Raji (cell line): Measurements from ENCODE around the gene DOCK8.
"Not testable (repeated sequence)": the region's sequence is repeated elsewhere in the genome, so short reads cannot be mapped to it uniquely, and the experiment has no call there.

ENCODE experiments used
- POLR2A ChIP-seq: IDR thresholded peaks from 2 replicates; pipeline ENCODE4 v1.6.1; 2011; ENCODE audit warnings: low read depth, low read length, control low read depth; ENCODE audit not compliant: insufficient read depth

The DOCK8 gene

DNA sequence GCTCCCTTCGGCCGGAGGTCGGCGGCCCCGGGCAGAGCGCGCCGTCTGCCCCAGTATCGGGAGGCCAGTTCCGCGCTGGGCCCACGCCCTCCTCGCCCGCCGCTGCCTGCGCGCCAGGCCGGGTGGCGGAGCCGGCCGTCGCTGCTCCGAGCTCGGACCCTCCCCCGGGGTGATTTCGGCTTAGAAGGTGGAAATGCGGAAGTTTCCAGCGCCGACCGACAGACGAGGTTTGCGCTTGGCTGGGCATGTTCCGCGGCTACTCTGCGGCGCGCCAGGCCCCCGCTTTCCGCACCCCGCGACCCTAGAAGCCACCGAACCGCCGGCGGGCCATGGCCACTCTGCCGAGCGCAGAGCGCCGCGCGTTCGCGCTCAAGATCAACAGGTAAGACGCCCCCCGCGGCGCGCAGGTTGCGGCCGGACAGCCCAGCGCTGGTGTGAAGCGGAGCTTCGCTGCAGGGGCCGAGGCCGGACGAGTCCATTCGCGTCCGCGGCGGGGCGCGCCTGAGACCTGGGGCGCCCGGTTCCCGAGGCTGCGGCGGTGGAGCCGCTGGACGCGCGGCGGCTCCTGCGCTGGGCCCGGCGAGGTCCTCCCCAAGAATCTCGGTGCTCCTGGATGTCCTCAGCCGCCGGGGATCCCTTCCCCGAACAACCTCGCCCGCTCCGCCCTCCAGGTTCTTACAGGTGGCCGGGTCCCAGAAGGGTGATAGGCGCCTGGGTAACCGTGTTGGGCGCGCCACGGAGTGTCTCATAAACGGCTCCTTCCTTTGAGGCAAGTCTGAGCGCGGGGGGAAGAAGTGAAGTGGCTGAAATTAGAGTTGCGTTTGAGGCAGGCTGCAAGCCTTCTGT is at the start of gene DOCK8:
DOCK8 (plus strand) TSS at position 218 of the 846 bp plus-strand sequence; CDS start at position 330, 112 bp downstream.
- no peak for TF ChIP-seq POLR2A

DNA sequence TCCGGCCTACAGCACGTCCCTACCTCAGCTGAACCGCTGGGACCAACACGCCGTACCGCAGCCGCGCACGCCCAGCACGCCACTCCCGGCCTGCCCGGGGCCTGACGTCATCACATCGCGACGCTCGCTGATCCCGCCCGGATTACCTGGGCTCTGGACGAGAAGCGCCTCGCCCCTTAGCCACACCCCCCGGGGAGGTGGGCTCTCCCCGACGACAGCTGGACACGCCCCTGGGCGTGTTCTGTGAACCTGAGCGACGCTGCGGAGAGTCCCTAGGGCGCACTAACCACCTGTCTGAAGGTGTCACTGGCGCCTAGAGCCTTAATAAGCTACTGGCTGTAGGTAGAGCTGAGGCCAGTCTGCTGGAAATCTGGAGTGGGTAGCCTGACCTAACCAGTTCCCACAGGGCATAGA is 35.7 kb upstream of the DOCK8 start, which contains the start of gene ZNG1A:
ZNG1A (minus strand) TSS at position 87 of the 414 bp plus-strand sequence. CDS start 87 bp downstream, outside the sequence.
- not testable (repeated sequence) for TF ChIP-seq POLR2A

DNA sequence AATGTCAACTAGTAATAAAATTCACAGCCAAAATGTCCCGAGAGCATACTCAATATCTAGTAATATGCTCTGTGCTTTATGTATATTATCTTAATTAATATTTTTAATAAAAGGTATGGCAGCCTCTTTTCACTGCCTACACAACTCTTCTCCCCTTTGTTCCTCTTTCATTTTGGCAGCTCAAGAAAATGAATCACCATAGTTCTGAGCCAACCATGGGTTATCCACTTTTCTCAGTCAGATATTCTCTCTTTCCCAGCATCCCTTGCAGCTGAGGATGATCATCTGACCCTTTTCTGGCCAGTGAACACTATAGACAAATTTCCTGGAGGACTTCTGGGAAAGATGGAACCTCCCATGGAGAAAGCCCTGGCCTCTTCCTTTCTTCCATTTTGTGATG is 8.2 kb upstream of the DOCK8 start:
- TF ChIP-seq POLR2A = no peak

DNA sequence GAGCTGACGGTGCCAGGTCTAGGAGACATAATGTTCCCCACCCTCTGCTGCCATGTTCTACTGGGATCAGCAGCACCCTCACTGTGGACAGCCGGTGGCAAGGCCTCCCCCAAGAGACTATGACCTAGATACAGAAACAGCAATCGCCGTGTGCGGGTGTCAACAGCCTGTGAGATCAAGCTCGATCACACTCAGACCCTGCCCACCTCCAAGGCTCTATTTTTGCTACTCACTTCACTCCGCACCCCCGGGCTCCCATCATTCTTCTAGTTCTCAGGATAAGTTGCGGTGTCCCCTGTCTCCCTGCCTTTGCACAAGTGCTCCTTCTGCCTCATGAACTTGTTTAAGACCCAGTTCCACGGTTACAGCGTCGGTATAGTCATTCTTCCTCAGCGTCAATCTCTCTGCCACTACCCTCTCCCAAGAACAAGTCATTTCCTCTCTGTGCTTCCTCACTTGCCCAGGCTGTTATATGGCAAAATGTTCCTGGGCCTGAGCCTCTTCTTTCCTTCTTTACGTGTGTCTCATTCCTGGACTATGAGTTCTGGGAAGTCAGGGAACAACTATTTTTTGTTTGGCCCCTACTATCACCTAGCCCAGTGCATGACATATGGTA is 5.4 kb upstream of the DOCK8 start:
- no peak for TF ChIP-seq POLR2A

DNA sequence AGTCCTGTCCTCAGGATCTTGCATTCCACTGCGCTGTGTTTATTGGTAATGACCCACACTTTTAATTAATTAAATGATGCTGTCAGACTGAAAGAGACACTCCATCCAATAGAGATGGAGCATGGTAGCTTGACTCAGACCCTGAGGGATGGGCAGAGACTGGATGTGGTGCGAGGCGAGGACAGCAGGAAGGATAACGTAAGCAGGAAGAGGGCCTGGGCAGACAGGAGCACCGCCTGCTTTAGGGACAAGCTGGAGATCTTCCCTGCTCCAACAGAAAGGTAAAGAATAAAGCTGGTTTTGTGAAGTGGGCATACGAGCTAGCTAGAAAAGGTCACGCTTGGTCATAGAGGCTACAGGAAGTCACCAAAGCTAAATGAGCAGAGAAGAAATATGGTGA is 3.6 kb upstream of the DOCK8 start:
- no peak for TF ChIP-seq POLR2A

DNA sequence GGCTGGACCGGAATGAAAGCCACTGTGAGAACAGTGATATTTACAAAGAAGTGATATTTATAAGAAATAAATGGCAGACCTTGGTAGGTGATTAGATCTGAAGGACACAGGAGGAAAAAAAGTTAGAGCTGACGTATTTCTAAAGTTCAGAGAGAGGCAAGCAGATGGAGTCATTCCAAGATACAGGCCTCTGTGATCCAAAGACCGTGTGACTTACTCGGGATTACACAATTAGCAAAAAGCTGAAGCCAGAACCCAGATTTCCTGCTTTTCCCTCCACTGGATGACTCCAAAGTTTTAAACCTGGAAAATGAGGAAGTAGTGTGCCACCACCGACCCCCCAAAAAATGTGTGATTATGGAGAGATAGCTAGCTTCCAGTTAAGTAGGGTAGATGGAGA is 3.1 kb upstream of the DOCK8 start:
- TF ChIP-seq POLR2A = no peak

DNA sequence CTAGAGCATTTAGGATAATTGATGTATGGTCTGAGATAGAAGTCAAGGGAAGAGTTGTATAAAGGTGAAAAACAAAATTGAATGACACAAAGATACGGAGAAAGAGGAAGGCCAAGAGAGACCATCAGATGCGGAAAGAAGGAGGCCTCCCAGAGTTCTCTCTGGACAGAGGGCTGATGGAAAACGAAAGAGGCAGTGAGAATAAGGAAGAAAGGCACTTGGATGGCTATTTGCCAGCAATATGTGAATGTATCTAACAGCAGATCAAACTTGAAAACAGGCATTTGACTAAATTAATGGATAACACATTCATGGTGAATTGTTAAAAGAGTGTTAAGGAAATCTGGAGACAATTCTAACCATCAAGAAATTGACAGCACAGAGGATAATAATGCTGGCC is 2.4 kb upstream of the DOCK8 start:
- no peak for TF ChIP-seq POLR2A

DNA sequence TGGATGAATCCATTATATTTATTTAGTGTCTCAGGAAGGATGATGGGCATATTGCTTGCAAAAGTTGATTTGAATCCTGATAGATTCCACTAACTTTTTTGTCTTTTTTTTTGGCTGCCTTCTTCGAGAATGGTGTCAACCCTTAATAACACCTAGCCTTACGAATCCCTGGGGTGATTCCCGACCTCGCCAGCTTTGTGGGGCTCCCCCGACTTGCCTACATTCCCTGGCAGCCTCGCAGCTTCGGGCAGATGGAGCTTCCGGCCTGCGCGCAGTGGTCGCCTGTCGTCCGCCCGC is 366 bp upstream of the DOCK8 start:
- no peak for TF ChIP-seq POLR2A

DNA sequence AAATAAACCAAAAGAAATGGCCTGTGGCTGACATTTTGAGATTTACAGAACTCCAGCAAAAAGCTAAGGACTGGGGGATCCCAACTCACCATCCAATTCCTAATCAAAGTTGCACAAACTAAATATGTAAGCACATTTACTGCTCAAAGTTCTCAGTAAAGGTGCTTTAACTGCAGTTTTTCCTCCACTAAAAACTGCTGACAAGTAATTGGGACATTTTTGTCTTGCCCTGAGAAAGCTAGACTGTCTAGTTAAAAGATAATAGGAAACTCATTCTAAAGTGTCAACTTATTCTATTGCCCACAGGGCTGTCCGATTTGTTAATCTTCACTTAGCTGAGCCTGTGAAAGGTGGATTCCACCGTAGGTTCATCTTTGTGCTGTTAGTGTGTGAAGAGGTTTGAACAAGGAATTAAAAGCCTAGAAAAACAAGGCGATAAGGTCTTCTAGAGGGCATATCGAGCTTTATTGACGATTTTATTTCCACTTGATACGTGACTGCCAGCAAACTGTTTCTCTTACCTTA is 1.0 kb downstream of the DOCK8 start:
- TF ChIP-seq POLR2A = no peak

DNA sequence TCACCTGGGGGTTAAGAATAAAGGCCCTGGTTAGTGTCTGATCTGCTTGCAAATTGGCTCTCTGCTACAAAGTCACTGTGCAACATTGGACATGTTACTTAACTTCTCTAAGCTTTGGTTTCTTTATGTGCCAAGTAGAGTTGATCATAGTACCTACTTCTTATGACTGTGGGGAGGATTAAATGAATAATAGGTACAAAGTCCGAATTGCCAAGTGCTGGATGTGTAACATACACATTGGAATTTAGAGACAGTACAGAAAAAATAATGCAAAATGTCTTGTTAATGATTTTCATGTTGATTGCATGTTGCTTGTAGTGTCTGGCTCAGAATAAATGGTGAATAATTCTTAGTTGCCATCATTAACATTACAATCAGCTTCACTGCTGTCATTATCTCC is 2.2 kb downstream of the DOCK8 start:
- no peak for TF ChIP-seq POLR2A

DNA sequence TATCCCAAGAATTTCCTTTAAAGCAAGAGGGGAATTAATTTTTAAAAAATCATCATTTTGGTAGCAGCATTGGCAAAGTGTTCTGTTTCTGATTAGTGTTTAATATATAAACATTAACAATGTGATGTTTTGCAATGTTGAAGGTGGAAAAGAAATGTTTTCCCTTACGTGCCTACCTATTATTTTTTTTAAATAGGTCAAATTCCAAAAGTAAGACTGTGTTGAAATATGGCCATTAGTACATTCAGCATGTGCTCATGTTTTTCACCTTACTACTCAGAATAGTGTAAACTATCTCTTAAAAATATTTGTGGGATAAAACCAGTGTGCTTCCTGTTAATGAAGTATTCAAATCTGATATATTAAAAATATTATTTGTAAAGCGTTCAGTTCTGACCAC is 3.3 kb downstream of the DOCK8 start:
- TF ChIP-seq POLR2A = no peak

DNA sequence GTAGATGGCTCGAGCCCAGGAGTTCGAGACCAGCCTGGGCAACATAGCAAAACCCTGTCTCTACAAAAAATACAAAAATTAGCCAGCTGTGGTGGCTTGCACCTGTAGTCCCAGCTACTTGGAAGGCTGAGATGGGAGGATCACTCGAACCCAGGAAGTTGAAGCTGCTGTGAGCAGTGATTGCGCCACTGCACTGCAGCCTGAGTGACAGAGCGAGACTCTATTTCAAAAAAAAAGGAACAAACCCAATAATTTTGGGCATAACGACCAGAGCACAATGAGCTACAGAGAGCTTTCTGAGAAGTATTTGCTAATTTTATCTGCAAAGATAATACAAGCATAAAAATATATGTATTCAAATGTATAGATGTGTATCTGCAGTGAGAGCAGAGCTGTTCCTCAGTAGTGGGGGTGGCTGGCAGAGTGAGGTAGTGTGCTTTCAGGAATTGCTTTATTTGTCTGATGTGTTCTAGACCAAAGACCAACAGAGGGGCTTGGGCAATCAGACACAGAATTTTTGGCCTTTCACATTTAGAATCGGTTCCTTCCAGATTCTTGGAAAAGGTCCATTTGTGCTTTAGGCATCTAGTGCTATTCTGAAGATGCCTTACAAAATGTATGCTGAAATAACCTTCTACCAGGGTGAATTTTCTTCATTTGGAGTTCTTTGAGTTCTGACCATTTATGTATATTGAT is 5.2 kb downstream of the DOCK8 start:
- no peak for TF ChIP-seq POLR2A

DNA sequence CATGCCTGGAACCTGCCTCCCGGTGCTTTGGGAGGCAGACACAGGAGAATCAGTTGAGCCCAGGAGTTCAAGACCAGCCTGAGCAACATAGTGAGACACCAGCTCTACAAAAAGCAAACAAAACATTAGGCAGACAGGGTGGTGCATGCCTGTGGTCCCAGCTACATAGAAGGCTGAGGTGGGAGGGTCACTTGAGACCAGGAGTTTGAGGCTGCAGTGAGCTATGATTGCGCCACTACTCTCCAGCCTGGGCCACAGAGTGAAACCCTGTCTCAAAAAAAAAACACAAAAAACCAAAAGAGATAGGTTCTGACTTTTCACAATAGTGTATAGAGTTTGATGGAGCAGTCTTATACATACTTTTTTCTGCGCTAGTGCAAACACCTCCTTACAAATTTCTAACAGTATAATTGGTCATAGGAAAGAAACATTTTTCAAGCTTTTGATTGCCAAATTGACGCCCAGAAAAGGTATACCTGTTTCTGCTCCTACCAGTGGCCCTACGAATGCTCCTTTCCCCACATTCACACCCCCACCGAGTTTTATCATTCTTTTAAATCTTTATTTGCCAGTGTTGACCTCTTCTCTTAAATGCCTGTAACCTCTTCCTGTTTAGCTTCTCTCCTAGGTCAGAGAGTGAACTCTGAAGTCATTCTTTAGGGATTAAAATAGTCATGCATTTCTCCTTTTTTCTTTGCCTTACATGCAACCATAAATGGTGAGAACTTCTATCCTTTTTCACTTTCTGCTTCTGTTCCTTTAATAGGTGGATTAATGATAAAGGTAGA is 7.5 kb downstream of the DOCK8 start:
- TF ChIP-seq POLR2A = no peak

DNA sequence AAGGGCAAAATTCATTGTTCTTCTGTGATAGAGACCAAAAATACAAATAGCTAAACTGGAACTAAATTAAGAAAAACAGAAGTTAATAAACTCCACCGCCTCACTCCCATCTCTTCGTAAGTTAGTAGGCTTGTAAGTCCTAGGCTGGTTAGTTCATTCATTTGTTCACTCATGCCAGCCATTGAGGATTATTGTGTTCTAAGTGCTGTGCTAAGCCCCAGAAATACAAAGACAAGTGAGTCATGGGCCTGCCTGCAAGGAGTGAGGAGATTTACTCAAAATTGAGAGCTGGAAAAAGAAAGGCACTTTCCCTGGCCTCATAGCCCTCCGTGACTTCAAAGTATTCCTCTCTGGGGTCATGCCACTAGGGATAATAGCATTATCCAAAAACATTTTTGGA is 8.5 kb downstream of the DOCK8 start:
- TF ChIP-seq POLR2A = no peak

DNA sequence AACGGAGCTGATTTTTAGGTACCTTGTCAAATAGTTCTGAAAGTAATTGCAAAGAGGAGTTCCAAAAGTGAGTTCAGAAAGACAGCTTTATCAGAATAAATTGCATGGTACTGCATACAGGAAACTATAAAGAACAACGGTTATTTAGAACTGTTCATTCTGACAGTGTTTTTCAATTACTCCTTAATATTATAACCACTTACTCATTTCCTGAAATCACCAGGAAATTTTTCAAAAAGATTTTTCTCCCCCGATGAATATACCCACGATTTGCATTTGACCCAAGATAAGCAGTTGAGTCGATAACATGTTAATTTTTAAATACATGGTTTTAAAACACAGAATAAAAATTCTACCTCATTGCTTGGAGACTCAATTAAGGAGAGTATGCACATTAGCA is 9.4 kb downstream of the DOCK8 start:
- no peak for TF ChIP-seq POLR2A
